Endodermal cell (in vitro differentiated cells): Measurements from ENCODE around the gene G3BP2. TPM values are rescaled to one million over a fixed set of nuclear protein-coding genes. Genes with fewer than 3 reads are reported as not detected.
A peak's percentile ranks its signal among the peaks of the same experiment; 100 is the strongest.
"Not testable (repeated sequence)": the region's sequence is repeated elsewhere in the genome, so short reads cannot be mapped to it uniquely, and the experiment has no call there.

Source experiments
- DNase-seq: peaks from one replicate; pipeline ENCODE4 v3.0.0-alpha.2; 2017
- H3K27ac ChIP-seq: 2 replicates; pipeline ENCODE4 v1.5.1; 2013; ENCODE audit warnings: mild to moderate bottlenecking, low read depth, low read length, moderate library complexity
- H3K27me3 ChIP-seq: 2 replicates; pipeline ENCODE4 v1.6.1; 2013; ENCODE audit warnings: mild to moderate bottlenecking, low read length, moderate library complexity; ENCODE audit not compliant: insufficient read depth, control insufficient read depth, poor library complexity, severe bottlenecking
- H3K36me3 ChIP-seq: 2 replicates; pipeline ENCODE4 v1.7.0; 2013; ENCODE audit warnings: mild to moderate bottlenecking, low read length, moderate library complexity; ENCODE audit not compliant: control insufficient read depth, insufficient read depth
- H3K4me1 ChIP-seq: one replicate; pipeline ENCODE4 v1.7.0; 2013; ENCODE audit warnings: low read length; ENCODE audit not compliant: control insufficient read depth, insufficient read depth
- H3K4me3 ChIP-seq: 2 replicates; pipeline ENCODE4 v1.5.1; 2013; ENCODE audit warnings: mild to moderate bottlenecking, low read length, moderate library complexity
- H3K9ac ChIP-seq: 2 replicates; pipeline ENCODE4 v1.6.1; 2013; ENCODE audit warnings: mild to moderate bottlenecking, low read length, moderate library complexity; ENCODE audit not compliant: poor library complexity, severe bottlenecking; ENCODE audit errors: extremely low read depth
- H3K9me3 ChIP-seq: 2 replicates; pipeline ENCODE4 v1.6.1; 2013; ENCODE audit warnings: mild to moderate bottlenecking, low read length, moderate library complexity; ENCODE audit not compliant: control insufficient read depth
- H3K27ac Mint-ChIP-seq: 2 replicates; pipeline ENCODE4 v1.8.0; 2020; ENCODE audit warnings: mixed read lengths
- H3K27me3 Mint-ChIP-seq: 2 replicates; pipeline ENCODE4 v1.8.0; 2021; ENCODE audit warnings: mild to moderate bottlenecking, mixed read lengths; ENCODE audit not compliant: insufficient read depth
- H3K36me3 Mint-ChIP-seq: 2 replicates; pipeline ENCODE4 v1.8.0; 2020; ENCODE audit warnings: low read depth, mixed read lengths
- H3K4me1 Mint-ChIP-seq: 2 replicates; pipeline ENCODE4 v1.8.0; 2020; ENCODE audit warnings: mixed read lengths
- H3K4me3 Mint-ChIP-seq: 2 replicates; pipeline ENCODE4 v1.8.0; 2020; ENCODE audit warnings: mild to moderate bottlenecking, moderate library complexity, mixed read lengths
- H3K9me3 Mint-ChIP-seq: 2 replicates; pipeline ENCODE4 v1.8.0; 2020; ENCODE audit warnings: mild to moderate bottlenecking, mixed read lengths
- WGBS, 2 experiments: methylation state at CpG; one replicate each; pipeline versions ENCODE4 v1.1.5 to v1.1.7; 2013; ENCODE audit warnings: missing lambda C conversion rate in 2 of 2, mixed read lengths in 1 of 2; ENCODE audit not compliant: insufficient coverage in 1 of 2, insufficient read length in 1 of 2; 5-methylcytosine and 5-hydroxymethylcytosine counted together
- total RNA-seq, 2 donors: library from RNA; stranded (reverse); fragmentation: NEBNext Ultra II Directional in 1 of 2; extraction: Animal tissue kit (Norgen Biotek cat#: 25700) in 1 of 2; gene quantifications; 2 replicates in 1 of 2; 3 replicates in 1 of 2; pipeline ENCODE4 v1.2.1, GENCODE V29; 2021
- TF ChIP-seq, protein P1 (sequence below): fragments of 200-600 bp; sonication (generic); conservative IDR thresholded peaks from 2 replicates; pipeline ENCODE4 v1.5.0; 2021; ENCODE audit warnings: antibody characterized with exemption, mild to moderate bottlenecking

Gene G3BP2
- total RNA-seq, 2 donors from 2014 or later: 176 to 183 TPM

DNA sequence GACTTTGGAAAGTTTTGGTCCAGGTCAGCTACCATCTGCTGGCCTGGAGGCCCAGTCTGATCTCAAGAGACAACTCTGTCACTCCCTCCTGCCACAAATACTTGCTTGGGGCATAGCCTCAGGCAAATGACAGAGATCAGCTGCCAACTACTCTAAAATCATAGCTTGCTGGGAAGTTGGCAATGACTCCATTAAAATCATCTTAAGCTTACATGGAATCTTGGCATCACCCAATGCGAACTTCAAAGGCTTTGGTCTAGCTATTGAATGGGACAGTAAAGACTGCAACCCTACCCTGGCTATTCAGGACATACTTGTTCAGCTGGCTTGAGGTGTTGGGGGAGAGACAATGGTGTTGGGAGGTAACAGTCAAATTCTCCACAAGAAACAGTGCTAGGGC is 44.2 kb upstream of the G3BP2 start:
- no peak overlapping the region for H3K4me3 Mint-ChIP-seq
- no peaks in the 10 kb centered on the region for H3K9me3 Mint-ChIP-seq
- Histone ChIP-seq H3K4me1 (no peaks in the 10 kb centered on the region), H3K9me3 (no peaks in the 10 kb centered on the region), H3K9ac (no peak overlapping the region), H3K27ac (no peak overlapping the region), H3K4me3 (no peak overlapping the region), H3K36me3 (peaks cover 14% of the 10 kb centered on the region), H3K27me3 (no peaks in the 10 kb centered on the region)
- H3K27me3 Mint-ChIP-seq: no peaks in the 10 kb centered on the region
- H3K27ac Mint-ChIP-seq: no peak overlapping the region
- WGBS, 2 experiments: 81 to 83% methylated on average over 1 of the region's 1 CpG
- H3K36me3 Mint-ChIP-seq: peaks cover 25% of the 10 kb centered on the region
- DNase-seq: peak; percentile 17
- TF ChIP-seq, protein P1, sequence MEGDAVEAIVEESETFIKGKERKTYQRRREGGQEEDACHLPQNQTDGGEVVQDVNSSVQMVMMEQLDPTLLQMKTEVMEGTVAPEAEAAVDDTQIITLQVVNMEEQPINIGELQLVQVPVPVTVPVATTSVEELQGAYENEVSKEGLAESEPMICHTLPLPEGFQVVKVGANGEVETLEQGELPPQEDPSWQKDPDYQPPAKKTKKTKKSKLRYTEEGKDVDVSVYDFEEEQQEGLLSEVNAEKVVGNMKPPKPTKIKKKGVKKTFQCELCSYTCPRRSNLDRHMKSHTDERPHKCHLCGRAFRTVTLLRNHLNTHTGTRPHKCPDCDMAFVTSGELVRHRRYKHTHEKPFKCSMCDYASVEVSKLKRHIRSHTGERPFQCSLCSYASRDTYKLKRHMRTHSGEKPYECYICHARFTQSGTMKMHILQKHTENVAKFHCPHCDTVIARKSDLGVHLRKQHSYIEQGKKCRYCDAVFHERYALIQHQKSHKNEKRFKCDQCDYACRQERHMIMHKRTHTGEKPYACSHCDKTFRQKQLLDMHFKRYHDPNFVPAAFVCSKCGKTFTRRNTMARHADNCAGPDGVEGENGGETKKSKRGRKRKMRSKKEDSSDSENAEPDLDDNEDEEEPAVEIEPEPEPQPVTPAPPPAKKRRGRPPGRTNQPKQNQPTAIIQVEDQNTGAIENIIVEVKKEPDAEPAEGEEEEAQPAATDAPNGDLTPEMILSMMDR: no peak
- H3K4me1 Mint-ChIP-seq: peaks cover 1% of the 10 kb centered on the region

DNA sequence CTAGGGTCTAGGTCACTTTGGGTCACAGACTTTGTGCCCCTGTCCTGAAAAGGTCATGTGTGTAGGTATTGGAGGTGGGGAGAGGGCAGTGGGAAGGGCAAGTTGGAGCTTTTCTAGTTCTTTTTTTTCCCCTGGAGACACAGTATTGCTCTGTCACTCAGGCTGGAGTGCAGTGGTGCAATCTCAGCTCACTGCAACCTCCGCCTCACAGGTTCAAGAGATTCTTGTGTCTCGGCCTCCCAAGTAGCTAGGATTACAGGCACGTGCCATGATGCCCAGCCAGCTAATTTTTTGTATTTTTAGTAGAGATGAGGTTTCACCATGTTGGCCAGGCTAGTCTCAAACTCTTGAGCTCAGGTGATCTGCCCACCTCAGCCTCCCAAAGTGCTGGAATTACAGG is 42.8 kb upstream of the G3BP2 start:
- H3K9ac ChIP-seq, H3K4me3 Mint-ChIP-seq, H3K9me3 Mint-ChIP-seq, H3K27me3 Mint-ChIP-seq, H3K4me3 ChIP-seq, H3K4me1 ChIP-seq, H3K4me1 Mint-ChIP-seq, H3K9me3 ChIP-seq, H3K27ac ChIP-seq, H3K27me3 ChIP-seq: not testable (repeated sequence)
- peaks cover 14% of the 10 kb centered on the region for H3K36me3 ChIP-seq
- WGBS, 2 experiments: 87 to 95% methylated on average over 3 of the region's 3 CpGs
- peak overlapping the region; percentile 61 for H3K27ac Mint-ChIP-seq
- peaks cover 23% of the 10 kb centered on the region for H3K36me3 Mint-ChIP-seq
- peak; percentile 22 for DNase-seq

DNA sequence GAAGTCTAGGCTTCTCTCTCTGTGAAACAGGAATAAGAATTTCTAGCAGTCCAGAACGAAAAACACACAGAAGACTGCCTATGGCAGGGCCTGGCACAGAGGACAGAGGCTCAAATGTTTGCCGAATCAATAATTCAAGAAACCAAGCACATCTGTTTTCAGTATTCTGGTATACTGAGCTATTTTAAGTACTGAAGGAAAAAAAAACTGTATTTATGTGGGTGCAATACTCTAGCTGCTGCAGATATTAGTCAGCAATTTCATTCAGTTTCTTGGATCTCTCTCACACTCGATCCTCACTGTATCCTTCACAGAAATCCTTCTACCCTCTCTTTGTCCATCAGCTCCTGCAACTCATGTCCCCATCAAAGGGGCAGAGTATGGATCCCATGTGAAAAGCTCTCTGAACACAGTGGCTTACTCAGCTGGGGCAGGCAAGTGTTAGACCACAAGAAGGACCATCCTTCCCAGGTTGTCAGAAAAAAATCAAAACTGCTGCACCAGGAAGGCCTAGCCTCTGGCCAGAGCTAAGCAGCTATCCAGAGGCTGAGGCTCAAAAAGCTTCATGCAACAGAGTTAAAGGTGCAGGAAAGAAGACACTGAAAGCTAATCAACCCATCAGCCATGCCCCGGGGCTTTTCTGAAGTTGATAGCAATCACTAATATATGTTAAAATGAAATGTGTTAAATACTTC is 42.0 kb upstream of the G3BP2 start:
- H3K9me3 Mint-ChIP-seq: no peaks in the 10 kb centered on the region
- H3K4me1 ChIP-seq: no peaks in the 10 kb centered on the region
- WGBS, 2 experiments: 93 to 100% methylated on average over 2 to 3 of the region's 4 CpGs
- H3K9me3 ChIP-seq: no peaks in the 10 kb centered on the region
- DNase-seq: peak; percentile 36
- H3K36me3 Mint-ChIP-seq: peaks cover 23% of the 10 kb centered on the region
- TF ChIP-seq, protein P1: no peak
- H3K4me3 Mint-ChIP-seq: no peak overlapping the region
- H3K4me3 ChIP-seq: no peak overlapping the region
- no peak overlapping the region for H3K27ac Mint-ChIP-seq
- no peak overlapping the region for H3K9ac ChIP-seq
- H3K27me3 ChIP-seq: no peaks in the 10 kb centered on the region
- H3K27ac ChIP-seq: no peak overlapping the region
- H3K27me3 Mint-ChIP-seq: no peaks in the 10 kb centered on the region
- H3K36me3 ChIP-seq: peaks cover 14% of the 10 kb centered on the region
- H3K4me1 Mint-ChIP-seq: no peaks in the 10 kb centered on the region

DNA sequence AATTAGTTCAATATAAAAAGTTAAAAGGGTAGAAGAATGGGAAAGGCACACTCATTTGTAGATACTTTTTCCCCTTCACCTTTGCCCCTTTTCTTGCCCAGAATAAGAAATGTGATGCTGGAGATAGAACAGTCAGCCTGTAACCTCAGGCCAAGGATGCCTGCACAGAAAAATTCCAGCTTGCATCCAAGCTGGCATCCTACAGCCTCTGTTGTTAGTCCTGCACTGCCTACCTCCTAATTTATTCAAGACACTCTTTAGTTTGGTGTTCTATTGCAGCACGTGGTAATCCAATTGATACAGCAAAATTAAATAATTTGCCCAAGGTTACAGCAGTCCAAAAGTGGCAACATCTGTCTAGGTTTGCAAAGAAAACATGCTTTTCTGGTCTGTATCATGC is 41.5 kb upstream of the G3BP2 start:
- H3K27me3 Mint-ChIP-seq: no peaks in the 10 kb centered on the region
- Histone ChIP-seq H3K4me1 (no peaks in the 10 kb centered on the region), H3K36me3 (peaks cover 14% of the 10 kb centered on the region), H3K27ac (no peak overlapping the region), H3K9me3 (no peaks in the 10 kb centered on the region), H3K27me3 (no peaks in the 10 kb centered on the region), H3K4me3 (no peak overlapping the region), H3K9ac (no peak overlapping the region)
- no peak overlapping the region for H3K27ac Mint-ChIP-seq
- H3K36me3 Mint-ChIP-seq: peaks cover 22% of the 10 kb centered on the region
- WGBS, 2 experiments: 92 to 100% methylated on average over 1 of the region's 1 CpG
- TF ChIP-seq, protein P1: no peak
- no peaks in the 10 kb centered on the region for H3K9me3 Mint-ChIP-seq
- peak; percentile 11 for DNase-seq
- H3K4me3 Mint-ChIP-seq: no peak overlapping the region
- no peaks in the 10 kb centered on the region for H3K4me1 Mint-ChIP-seq
